GM23248 (cell line): Measurements from ENCODE around the gene MECP2.

Experiments
- EZH2 ChIP-seq: fragments of 200-600 bp; sonication (generic); IDR thresholded peaks from 2 replicates; pipeline ENCODE4 v1.6.1; 2018; ENCODE audit warnings: antibody characterized with exemption, mild to moderate bottlenecking; ENCODE audit not compliant: insufficient read depth, poor library complexity, severe bottlenecking
- EZH2phosphoT487 ChIP-seq: fragments of 200-600 bp; sonication (generic); IDR thresholded peaks from 2 replicates; pipeline ENCODE4 v1.6.1; 2018; ENCODE audit warnings: antibody characterized with exemption, moderate library complexity, mild to moderate bottlenecking, low read depth; ENCODE audit not compliant: insufficient read depth

- TF ChIP-seq EZH2: no peak
- no peak for TF ChIP-seq EZH2phosphoT487
Observed at GRCh38 chrX:154068560-154068959, 29.0 kb downstream of the MECP2 start.
